GM06990 (cell line): ENCODE results near the gene CUL2.
"Not testable (repeated sequence)": the region's sequence is repeated elsewhere in the genome, so short reads cannot be mapped to it uniquely, and the experiment has no call there.

Experiments
- DNase-seq: peaks from one replicate; pipeline ENCODE4 v3.0.0-alpha.2; 2011; ENCODE audit not compliant: insufficient read length; ENCODE audit errors: extremely low read depth
- H3K27me3 ChIP-seq: replicated peaks from 2 replicates; pipeline ENCODE4 v1.6.0; 2011; ENCODE audit warnings: low read length; ENCODE audit not compliant: control insufficient read depth, insufficient read depth
- H3K36me3 ChIP-seq: 2 replicates; pipeline ENCODE4 v1.5.1; 2011; ENCODE audit warnings: low read length; ENCODE audit not compliant: control insufficient read depth, insufficient read depth
- H3K4me3 ChIP-seq: replicated peaks from 2 replicates; pipeline ENCODE4 v1.5.1; 2011; ENCODE audit warnings: low read depth, mild to moderate bottlenecking, control low read depth, low read length
- CTCF ChIP-seq: IDR thresholded peaks from 2 replicates; pipeline ENCODE4 v1.5.1; 2011; ENCODE audit warnings: low read length, control low read depth, mild to moderate bottlenecking, inconsistent platforms; ENCODE audit not compliant: insufficient read depth, poor library complexity, severe bottlenecking

Gene CUL2

GRCh38 chr10:34985823-34986222 lies 104.3 kb downstream of the CUL2 start:
- no peak overlapping the region for H3K4me3 ChIP-seq
- no peaks in the 10 kb centered on the region for H3K36me3 ChIP-seq
- TF ChIP-seq CTCF: no peak
- DNase-seq: no peak
- H3K27me3 ChIP-seq: no peaks in the 10 kb centered on the region

- no peaks in the 10 kb centered on the region for H3K27me3 ChIP-seq
- no peak for DNase-seq
- TF ChIP-seq CTCF: no peak
- H3K36me3 ChIP-seq: no peaks in the 10 kb centered on the region
- H3K4me3 ChIP-seq: no peak overlapping the region
Measured at GRCh38 chr10:34985146-34985545, 105.0 kb downstream of the CUL2 start.

GRCh38 chr10:34981844-34982243 lies 108.3 kb downstream of the CUL2 start:
- no peak for TF ChIP-seq CTCF
- Histone ChIP-seq H3K36me3 (no peaks in the 10 kb centered on the region), H3K27me3 (no peaks in the 10 kb centered on the region), H3K4me3 (no peak overlapping the region)
- no peak for DNase-seq

GRCh38 chr10:34979938-34980337 lies 110.2 kb downstream of the CUL2 start:
- no peak overlapping the region for H3K4me3 ChIP-seq
- TF ChIP-seq CTCF: no peak
- no peaks in the 10 kb centered on the region for H3K36me3 ChIP-seq
- DNase-seq: no peak
- H3K27me3 ChIP-seq: no peaks in the 10 kb centered on the region

GRCh38 chr10:34978080-34978479 lies 112.1 kb downstream of the CUL2 start:
- no peak for DNase-seq
- Histone ChIP-seq H3K27me3 (no peaks in the 10 kb centered on the region), H3K4me3 (no peak overlapping the region), H3K36me3 (no peaks in the 10 kb centered on the region)
- TF ChIP-seq CTCF: no peak

GRCh38 chr10:34976380-34976910 lies 113.7 kb downstream of the CUL2 start:
- not testable (repeated sequence) for H3K27me3 ChIP-seq, H3K4me3 ChIP-seq, DNase-seq, H3K36me3 ChIP-seq

GRCh38 chr10:34974364-34975065 lies 115.6 kb downstream of the CUL2 start:
- H3K4me3 ChIP-seq, H3K27me3 ChIP-seq, DNase-seq, H3K36me3 ChIP-seq: not testable (repeated sequence)

GRCh38 chr10:34973757-34974156 lies 116.4 kb downstream of the CUL2 start:
- not testable (repeated sequence) for DNase-seq, H3K4me3 ChIP-seq, H3K27me3 ChIP-seq

GRCh38 chr10:34973121-34973520 lies 117.0 kb downstream of the CUL2 start:
- H3K36me3 ChIP-seq, DNase-seq, H3K27me3 ChIP-seq: not testable (repeated sequence)

More at GRCh38 chr10:34973757-34974156, 116.4 kb downstream of the CUL2 start:
- H3K36me3 ChIP-seq: not testable (repeated sequence)

GRCh38 chr10:34972591-34972990 lies 117.5 kb downstream of the CUL2 start:
- not testable (repeated sequence) for DNase-seq, H3K4me3 ChIP-seq, H3K36me3 ChIP-seq, H3K27me3 ChIP-seq

More at GRCh38 chr10:34973121-34973520, 117.0 kb downstream of the CUL2 start:
- not testable (repeated sequence) for H3K4me3 ChIP-seq
